Measurements from ENCODE around the gene ZFP62.
"Not testable (repeated sequence)": the region's sequence is repeated elsewhere in the genome, so short reads cannot be mapped to it uniquely, and the experiment has no call there.

ZFP62 gene

GRCh38 chr5:180830253-180831138 is 30.6 kb downstream of the ZFP62 start:
- DNase-seq (ENCODE audit: low read depth) = no peak

- no peak for DNase-seq (ENCODE audit: low read depth)
Observed at GRCh38 chr5:180829726-180830125, 31.4 kb downstream of the ZFP62 start.

DNA sequence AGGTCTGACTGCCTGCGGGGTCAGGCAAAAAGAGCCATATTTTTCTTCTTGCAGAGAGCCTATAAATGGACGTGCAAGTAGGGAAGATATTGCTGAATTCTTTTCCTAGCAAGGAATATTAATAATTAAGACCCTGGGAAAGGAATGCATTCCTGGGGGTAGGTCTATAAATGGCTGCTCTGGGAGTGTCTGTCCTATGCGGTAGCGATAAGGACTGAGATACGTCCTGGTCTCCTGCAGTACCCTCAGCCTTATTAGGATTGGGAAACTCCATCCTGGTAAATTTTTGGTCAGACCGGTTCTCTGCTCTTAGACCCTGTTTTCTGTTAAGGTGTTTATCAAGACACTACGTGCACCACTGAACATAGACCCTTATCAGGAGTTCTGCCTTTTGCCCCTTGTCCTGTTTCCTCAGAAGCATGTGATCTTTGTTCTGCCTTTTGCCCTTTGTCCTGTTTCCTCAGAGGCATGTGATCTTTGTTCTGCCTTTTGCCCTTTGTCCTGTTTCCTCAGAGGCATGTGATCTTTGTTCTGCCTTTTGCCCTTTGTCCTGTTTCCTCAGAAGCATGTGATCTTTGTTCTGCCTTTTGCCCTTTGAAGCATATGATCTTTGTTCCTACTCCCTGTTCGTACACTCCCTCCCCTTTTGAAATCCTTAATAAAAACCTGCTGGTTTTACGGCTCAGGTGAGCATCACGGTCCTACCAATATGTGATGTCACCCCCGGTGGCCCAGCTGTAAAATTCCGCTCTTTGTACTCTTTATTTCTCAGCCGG is 32.1 kb downstream of the ZFP62 start:
- DNase-seq (ENCODE audit: low read depth) = not testable (repeated sequence)

DNA sequence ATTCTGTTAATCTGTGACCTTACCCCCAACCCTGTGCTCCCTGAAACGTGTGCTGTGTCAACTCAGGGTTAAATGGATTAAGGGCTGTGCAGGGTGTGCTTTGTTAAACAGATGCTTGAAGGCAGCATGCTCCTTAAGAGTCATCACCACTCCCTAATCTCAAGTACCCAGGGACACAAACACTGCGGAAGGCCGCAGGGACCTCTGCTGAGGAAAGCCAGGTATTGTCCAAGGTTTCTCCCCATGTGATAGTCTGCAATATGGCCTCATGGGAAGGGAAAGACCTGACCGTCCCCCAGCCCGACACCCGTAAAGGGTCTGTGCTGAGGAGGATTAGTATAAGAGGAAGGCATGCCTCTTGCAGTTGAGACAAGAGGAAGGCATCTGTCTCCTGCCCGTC is 33.7 kb downstream of the ZFP62 start:
- DNase-seq (ENCODE audit: low read depth) = not testable (repeated sequence)

DNA sequence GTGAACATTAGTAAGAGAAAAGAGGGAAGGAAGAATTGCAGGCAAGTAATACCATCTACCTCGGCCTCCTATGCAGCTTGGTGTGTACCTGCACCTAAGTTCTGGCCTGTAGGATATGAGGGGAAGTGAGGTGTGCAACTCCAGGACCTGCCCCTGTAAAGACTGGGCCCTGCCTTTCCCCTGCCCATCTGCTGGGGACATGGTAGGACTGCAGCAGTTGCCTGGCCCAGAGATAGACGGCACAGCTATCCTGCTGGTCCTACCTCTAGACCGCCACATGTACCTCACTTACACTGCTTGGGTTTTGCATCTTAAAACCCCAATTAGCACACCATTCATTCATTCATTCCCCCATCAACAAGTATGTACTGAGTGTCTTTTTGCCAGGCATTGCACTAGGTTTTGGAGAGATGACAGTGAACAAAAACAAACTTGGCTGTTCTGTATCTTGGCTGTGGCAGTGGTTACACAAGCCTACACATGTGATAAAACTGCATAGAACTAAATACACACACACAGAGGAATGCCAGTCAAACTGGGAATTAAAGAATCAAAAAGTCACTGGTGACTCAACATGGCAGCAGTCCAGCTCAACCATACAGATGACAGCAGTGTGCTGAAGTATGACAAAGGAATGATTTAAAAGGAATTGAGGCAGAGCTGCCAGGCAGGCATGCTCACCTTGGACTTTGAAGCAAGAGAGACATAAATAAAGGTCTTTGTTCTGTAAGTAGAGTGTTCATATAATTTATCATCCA is 35.1 kb downstream of the ZFP62 start:
- DNase-seq (ENCODE audit: low read depth) = peak; percentile 40

- no peak for DNase-seq (ENCODE audit: low read depth)
Observed at GRCh38 chr5:180824630-180825476, 36.2 kb downstream of the ZFP62 start.

DNA sequence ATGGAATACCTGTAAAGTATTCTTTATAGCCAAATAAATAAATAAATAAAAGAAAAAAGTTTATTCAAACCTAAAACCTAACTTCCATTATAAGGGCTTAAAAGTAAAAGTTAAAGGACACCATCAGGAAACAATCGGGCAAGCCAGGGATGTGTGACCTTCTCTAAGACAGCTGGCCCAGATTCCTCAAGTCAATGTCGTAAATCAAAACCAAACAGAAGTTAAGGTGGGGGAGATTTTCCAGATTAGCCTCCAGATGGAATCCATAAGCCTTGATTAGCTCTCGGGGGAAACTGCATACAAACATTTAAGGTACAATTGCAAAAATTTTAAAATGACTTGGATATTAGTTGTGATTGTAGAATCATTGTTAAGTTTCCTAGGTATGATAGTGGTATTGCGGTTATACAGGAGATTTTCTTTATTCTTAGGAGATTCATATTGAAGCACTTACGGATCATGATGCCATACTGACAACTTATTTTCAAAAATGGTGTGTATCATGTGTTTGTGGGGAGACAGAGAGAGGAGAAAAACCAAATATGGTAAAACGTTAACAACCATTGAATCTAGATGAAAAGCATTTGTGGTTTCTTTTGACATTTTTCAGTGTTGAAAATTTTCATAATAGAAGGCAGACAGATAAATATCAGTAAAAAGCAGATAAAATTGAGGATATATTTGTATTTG is 37.0 kb downstream of the ZFP62 start:
- no peak for DNase-seq (ENCODE audit: low read depth)

DNA sequence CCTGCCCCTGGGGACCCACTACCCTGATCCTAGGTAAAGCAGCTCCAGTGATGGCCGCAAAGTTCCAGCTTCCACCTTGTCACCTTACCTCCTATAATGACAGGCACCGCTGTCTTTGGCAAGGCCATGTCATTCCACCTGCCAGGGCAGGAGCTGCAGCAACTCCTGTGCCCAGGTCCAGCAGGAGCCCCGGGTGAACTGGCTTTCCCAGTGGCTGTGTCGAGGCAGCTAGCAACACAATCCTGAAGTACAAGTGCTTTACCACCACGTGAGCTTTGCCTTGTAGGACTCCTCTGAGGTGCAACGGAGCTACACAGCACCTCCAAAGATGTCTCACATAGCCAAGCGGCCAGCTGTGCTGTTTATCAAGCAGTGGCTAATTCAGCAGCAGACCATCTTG is 37.7 kb downstream of the ZFP62 start:
- DNase-seq (ENCODE audit: low read depth) = no peak

DNA sequence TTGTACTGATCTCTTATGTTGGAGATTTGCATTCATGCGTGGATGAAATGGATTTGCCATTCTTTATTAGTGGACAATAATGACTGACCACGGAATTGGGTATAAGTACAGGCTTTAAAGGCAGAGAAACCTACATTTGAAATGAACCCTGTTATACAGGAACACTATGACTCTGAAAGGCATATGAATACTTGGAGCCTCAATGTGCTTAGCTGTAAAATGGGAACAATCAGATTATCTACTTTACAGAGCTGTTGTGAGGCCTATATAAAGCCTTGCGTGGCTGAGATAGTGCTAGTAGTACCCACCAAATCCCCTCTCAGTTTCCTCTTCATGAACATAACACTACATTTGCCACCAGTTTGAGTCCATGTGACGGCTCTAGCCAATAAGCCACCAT is 39.5 kb downstream of the ZFP62 start:
- no peak for DNase-seq (ENCODE audit: low read depth)

DNA sequence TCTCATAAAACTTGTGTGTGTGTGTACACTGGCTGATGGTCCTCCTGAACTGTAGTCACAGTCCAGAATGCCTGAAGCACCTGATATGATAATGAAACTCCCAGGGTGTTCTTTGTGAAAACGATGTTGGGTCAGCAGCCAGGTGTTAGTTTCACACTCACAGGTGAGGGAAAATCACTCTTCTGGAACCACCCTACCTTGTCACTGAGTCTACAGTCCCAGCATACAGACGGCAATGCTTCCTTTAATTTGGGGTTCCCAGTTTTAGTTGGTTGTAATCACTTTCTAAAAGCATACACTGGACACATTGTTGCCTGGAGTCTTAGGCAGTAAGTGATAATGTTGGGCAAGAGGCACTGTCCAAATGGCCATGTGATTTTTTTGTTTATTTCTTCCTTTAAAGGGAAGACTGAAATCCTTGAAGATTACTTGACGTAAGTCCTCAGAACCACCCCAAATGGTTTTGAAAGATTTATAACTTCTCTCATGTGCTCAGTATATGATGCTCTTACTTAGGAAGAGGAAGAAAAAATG is 40.2 kb downstream of the ZFP62 start:
- no peak for DNase-seq (ENCODE audit: low read depth)

DNA sequence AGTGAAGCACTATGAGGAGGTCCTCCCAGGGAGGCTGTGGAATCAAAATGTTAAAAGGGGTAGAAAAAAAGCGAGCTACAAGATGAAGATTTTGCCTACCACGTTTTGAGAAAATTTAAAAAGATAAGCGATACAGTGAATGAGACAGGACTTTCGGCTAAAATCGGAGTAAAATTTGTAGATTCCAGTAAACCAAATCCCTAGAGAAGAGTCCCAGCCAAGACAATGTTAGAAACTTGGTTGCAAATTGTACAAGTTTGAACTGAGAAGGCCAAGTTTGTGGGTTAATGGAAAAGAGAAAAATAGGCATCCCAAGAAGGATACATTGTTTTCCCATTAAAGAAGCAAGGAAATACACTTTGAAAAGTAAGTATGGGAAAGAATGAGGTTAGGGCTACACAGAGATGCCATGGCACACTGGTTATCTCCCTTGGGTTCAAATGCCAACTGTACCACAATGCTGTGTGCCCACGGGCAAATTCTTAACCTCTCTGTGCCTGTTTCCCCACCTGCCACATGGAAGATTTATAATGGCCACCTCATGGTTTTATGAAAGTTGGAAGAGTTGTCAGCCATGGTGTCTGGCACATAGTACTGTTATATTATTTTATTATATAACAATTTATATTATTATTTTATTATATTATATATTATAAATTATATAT is 42.3 kb downstream of the ZFP62 start:
- DNase-seq (ENCODE audit: low read depth) = no peak

DNA sequence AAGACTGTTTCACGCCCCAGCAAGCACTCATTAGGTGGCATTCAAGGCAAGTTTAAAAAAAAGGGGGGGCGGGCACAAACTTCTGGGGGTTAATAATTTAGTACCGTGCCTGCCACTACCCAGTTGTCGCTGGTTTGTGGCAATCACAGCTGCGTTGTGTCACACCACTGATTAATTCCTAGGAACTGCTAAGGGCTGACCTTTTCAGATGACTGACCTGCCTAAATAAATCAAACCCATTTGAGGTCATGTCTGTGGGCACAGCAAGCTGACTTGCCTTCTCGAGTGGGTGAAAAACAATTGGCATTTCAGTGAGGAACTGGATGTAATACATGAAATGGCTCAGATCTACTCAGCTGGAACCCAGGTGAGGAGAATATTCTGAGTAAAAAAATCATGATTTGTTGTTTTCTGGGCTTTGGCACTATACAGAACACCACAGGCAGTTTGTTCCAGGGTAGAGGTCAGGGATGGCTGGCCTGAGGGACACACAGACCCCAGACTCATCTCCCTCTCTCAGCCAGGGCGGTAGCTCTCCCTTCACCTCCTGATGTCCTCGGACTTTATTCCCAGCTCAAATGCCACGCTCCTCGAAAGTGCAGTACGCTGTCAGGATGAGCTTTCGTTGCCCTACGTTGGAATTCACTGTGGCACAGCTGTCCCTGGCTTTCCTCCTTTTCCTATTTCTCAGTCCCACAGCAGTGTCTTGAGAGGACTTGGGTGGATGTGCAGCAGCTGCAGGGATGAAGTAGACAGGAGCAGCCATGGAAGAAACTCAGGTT is 43.0 kb downstream of the ZFP62 start:
- DNase-seq (ENCODE audit: low read depth) = no peak

GRCh38 chr5:180816608-180817534 is 44.2 kb downstream of the ZFP62 start:
- no peak for DNase-seq (ENCODE audit: low read depth)

DNA sequence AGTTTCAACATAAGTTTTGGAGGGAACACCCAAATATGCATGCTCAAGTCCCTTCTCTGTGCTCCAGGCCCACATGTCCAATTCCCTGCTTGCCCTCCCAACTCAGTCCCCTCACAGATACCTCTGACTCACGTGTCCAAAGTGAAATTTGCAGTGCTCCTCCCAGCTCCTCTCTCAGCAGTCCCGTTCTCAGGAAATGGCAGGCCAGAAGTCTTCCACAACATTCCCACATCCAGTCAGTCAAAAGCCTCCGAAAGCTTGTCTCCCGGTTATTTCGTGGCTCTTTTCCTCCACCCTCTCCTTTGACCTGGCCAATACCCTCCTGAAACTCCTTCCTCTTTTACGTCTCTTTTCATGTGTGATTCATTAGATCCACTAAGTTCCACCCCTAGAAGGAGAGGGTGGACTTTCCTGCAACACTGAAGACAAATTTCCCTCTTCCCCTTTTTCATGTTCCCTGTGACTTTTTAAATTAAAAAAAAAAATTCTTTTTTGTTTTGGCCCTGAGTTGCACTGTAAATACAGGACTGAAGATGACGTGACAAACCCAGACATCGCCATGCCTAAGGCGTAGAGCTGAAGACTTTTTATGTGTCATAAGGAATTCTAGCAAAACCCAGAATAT is 45.7 kb downstream of the ZFP62 start:
- DNase-seq (ENCODE audit: low read depth) = no peak

GRCh38 chr5:180813420-180813819 is 47.7 kb downstream of the ZFP62 start:
- no peak for DNase-seq (ENCODE audit: low read depth)

DNA sequence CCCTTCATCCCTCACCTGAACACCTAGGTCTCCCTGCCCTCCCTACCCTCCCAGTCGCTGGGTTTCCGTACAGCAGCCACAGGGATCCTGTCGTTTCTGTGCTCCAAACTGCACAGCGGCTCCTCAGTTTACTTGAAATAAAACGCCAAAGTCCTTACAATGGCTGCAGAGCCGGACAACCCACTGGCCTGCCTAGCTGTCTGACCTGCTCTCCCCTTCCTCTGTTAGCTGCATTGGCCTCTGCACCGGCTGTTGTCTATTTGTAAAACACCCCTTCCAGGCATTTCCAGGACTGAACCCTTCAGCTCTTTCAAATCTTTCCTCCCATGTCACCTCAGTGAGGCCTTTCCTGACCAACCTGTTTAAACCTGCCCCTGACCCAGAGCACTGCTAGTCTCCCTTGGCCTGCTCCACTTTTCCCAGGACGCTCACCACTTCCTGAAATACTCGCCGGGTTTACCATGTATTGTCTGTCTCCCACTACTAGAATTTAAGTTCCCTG is 49.4 kb downstream of the ZFP62 start:
- no peak for DNase-seq (ENCODE audit: low read depth)

DNA sequence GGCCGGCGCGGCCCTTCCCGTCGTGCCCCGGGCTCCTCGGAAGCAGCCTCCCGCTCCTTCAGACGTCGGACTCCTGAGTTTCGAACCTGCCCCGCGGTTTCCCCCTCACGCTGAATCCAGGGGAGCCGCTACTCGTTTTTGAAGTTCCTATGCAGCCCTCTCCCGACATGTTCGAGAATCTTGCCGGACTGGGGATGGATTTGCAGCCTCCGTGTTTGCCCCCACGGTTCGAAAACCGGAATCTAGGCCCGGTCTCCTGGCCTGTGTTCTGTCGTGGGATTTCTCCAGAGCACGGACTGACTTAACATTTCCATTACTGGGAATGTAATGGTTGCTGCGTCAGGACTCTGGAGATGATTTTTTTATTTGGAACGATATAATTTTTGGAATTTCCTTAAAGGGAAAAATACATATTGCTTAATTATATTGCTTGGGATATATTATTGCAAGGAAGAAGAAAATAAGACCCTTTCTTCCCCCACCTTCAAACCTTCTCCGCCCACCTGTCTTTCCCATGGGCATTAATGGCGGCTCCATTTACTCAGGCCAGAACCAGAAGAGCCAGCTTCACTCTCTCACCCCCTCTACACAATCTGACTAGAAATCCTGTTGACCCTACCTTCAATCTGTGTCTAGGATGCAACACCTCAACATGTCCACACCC is 50.0 kb downstream of the ZFP62 start:
- DNase-seq (ENCODE audit: low read depth) = no peak
